Measurements from ENCODE around the gene CPEB4.

GRCh38 chr5:173932695-173933139 lies 44.6 kb downstream of the CPEB4 start:
- TF ChIP-seq CTCF (IDR thresholded peaks at IDR 0.05 in 2 of 3, conservative IDR thresholded peaks at IDR 0.05 in 1 of 3; ENCODE audit: control insufficient read depth in 2 of 3, extremely low read depth in 1 of 3, insufficient read depth in 1 of 3, low read depth in 3 of 3, low read length in 3 of 3) = no peak
- no peak for TF ChIP-seq CHD2 (IDR thresholded peaks at IDR 0.05; ENCODE audit: borderline replicate concordance, low read depth, low read length)
- no peak for TF ChIP-seq ZNF274 (IDR thresholded peaks at IDR 0.05; ENCODE audit: insufficient read depth, insufficient read length)
- no peak for TF ChIP-seq HDAC6 (IDR thresholded peaks at IDR 0.05; ENCODE audit: unreplicated experiment)
- TF ChIP-seq ESRRA (IDR thresholded peaks at IDR 0.05; ENCODE audit: low read length) = no peak
- no peak for TF ChIP-seq TAF1 (IDR thresholded peaks at IDR 0.05; ENCODE audit: borderline replicate concordance, low read depth, low read length)
- TF ChIP-seq HDGF (IDR thresholded peaks at IDR 0.05) = no peak
- no peak for TF ChIP-seq FOS (IDR thresholded peaks at IDR 0.05; ENCODE audit: borderline replicate concordance, extremely low read depth, insufficient read length)
- no peak for TF ChIP-seq NR2C2 (IDR thresholded peaks at IDR 0.05; ENCODE audit: borderline replicate concordance, control insufficient read depth, insufficient read length, low read depth)
- TF ChIP-seq HCFC1 (IDR thresholded peaks at IDR 0.05; ENCODE audit: low read length) = no peak
- TF ChIP-seq TCF12 (IDR thresholded peaks at IDR 0.05; ENCODE audit: low read depth, low read length) = no peak
- no peak for TF ChIP-seq ETV6 (conservative IDR thresholded peaks at IDR 0.05 in 1 of 2, IDR thresholded peaks at IDR 0.05 in 1 of 2; ENCODE audit: borderline replicate concordance in 1 of 2, low read depth in 1 of 2)
- TF ChIP-seq MXI1 (IDR thresholded peaks at IDR 0.05; ENCODE audit: low read depth, low read length) = no peak
